ENCODE data around the gene SP9.
"Not testable (repeated sequence)": the region's sequence is repeated elsewhere in the genome, so short reads cannot be mapped to it uniquely, and the experiment has no call there.

The SP9 gene

DNA sequence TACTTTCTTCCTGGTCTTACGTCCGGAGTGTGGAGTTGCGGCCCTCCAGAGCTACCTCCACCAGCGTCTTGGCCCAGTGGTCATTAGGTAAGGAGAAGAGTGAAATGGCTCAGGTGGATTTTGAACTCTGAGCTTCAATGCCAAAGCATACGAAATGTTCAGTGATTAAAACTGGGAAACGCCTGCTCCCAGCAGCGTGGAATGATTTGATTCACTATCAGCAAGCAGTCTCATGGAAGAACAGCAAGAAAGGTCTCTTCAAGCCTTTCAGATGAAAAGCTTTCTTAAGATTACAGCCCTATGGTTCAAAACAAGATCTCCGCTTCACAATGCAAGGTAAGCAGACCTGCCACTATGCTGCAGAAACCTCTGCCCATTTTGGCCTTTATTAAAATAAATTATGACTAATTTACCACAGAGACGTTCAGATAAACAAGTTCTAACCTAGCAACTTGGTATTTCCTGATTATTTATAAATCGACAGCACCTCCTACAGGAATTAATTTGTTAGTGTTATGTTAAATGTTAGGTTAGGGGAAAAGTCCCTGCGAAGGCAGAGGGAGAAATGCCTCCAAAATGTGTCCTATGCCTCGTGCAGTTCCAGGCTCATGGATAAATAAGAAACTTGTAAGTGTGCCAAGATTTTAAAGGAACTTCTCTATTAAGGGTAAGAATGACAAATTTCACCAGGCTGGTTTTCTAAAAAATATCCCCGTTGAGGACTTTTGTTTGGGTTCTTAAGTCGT lies 10.1 kb downstream of the SP9 start:
- DNase-seq (ENCODE audit: low spot score) = no peak

DNA sequence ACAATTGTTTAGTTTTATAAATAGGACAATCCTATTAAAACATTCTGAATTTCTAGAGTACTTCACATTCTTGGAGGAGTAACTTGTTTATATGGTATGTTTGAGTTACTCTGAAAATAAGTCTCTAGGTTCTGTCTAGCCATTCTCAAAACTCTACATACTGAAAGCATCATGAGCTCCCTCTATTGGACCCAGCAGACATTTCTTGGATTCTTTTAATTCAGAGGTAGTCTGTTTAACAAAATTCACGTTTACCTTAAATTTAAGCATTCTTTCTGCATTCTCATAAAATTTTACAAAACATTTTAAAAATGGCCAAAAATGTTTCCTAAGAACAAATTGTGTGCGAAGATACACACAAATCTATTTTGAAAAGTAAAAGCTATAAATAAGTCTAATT lies 15.3 kb downstream of the SP9 start:
- peak; percentile 17 for DNase-seq (ENCODE audit: low spot score)

DNA sequence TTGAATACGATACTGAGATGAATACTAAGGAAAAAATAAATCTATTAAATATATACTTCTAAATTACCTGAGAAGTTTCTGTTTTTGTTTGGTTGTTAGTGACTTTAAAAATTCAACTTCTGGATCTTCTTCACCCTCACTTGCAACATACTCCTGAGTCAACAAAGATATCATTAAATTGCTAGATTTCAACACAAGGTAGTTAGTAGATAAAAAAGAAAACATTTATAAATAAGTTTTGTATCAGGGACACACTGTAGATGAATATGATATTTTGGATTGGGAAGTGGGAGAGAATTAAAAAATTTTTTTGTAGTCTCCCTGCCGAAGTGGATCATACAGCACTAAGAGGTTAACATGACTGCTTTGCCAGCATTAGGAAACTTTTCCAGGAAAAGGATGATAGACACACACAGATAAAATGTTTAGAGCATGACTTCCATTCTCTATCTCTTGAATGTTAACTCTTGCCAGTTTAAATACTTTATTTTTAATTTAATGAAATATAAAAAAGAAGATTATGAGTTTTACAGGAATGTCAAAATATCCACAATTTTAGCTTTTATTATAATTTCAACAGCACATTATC lies 15.9 kb downstream of the SP9 start:
- DNase-seq (ENCODE audit: low spot score) = no peak

DNA sequence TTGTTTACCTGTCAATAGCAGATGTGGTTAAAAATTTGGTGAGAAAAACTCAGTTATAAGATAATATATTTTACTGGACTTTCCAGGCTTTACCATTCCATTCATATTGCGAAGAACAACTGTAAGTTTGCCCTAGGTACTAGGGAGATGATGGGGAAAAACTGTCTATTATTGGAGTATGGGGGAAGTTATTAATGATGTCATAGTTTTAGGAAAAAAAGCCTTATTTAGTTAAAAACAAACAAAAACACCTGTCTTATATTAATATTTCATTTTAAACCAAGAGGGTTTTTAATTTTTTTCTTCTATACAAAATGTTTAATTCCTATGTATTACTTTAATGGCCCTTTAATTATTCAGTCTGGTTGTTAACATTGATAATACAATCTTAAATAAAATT lies 18.2 kb downstream of the SP9 start:
- no peak for DNase-seq (ENCODE audit: low spot score)

DNA sequence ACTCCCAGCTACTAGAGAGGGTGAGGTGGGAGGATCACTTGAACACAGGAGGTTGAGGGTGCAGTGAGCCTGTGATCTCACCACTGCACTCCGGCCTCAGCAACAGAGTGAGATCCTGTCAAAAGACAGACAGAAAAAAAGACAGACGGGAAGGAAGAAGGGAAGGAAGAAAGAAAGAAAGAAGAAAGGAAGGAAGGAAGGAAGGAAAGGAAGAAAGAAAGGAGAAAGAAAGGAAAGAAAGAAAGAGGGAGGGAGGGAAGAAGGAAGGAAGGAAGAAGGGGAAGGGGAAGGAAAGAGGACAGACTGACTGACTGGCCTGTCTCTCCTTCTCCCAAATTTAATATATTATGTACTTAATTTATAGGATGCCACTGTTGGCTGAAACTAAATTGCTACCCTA lies 21.6 kb downstream of the SP9 start:
- no peak for DNase-seq (ENCODE audit: low spot score)

DNA sequence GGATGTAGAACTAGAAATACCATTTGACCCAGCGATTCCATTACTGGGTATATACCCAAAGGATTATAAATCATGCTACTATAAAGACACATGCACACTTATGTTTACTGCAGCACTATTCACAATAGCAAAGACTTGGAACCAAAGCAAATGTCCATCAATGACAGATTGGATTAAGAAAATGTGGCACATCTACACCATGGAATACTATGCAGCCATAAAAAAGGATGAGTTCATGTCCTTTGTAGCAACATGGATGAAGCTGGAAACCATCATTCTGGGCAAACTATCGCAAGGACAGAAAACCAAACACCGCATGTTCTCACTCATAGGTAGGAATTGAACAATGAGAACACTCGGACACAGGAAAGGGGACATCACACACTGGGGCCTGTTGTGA lies 24.9 kb downstream of the SP9 start:
- not testable (repeated sequence) for DNase-seq (ENCODE audit: low spot score)

DNA sequence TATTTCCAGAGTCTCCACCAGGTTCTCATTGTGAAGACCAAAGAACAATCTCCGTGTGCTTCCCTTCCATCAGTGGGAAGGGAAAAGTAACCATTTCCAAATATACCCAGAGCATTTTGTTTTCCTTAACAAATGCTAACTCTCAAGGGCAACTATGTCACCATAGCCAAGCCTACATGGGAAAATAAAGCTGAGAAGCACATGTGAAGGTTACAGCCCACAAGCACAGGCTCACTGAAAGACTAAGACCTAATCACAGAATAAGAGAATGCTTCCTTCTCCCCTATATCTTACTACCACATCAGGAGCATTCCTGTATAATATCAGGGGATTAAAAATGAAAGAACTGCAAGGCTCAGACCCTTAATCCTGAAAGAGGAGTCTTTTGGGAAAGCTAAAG lies 28.2 kb downstream of the SP9 start:
- DNase-seq (ENCODE audit: low spot score) = no peak

DNA sequence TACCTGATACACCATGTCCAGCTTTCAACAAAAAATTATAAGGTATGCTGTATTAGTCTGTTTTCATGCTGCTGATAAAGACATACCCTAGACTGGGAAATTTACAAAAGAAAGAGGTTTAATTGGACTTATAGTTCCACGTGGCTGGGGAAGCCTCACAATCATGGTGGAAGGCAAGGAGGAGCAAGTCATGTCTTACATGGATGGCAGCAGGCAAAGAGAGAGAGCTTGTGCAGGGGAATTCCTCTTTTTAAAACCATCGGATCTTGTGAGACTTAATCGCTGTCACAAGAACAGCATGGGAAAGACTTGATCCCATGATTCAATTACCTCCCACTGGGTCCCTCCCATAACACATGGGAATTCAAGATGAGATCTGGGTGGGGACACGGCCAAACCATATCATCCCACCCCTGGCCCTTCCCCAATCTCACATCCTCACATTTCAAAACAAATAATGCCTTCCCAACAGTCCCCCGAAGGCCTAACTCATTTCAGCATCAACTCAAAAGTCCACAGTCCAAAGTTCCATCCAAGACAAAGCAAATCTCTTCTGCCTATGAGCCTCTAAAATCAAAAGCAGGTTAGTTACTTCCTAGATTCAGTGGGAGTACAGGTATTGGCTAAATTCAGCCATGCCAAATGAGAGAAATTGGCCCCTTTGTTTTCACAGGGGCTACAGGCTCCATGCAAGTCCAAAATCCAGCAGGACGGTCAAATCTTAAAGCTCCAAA lies 28.9 kb downstream of the SP9 start:
- not testable (repeated sequence) for DNase-seq (ENCODE audit: low spot score)

DNA sequence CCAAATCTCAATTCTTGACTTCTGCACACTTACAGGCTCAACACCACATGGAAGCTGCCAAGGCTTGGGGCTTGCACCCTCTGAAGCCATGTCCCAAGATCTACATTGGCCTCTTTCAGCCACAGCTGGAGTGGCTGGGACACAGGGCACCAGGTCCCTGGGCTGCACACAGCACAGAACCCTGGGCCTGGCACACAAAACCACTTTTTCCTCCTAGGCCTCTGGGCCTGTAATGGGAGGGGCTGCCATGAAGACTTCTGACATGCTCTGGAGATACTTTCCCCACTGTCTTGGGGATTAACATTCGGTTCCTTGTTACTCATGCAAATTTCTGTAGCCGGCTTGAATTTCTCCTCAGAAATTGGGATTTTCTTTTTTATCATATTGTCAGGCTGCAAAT lies 29.9 kb downstream of the SP9 start:
- DNase-seq (ENCODE audit: low spot score) = no peak

DNA sequence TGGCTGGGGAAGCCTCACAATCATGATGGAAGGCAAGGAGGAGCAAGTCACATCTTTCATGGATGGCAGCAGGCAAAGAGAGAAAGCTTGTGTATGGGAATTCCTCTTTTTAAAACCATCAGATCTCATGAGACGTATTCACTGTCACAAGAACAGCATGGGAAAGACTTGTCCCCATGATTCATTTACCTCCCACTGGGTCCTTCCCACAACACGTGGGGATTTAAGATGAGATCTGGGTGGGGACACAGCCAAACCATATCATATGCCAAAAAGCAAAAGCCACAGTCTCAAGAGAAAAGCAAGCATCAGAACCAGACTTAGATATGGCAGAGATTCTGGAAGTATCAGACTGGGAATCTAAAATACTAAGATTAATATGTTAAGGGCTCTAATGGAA lies 30.8 kb downstream of the SP9 start:
- no peak for DNase-seq (ENCODE audit: low spot score)

DNA sequence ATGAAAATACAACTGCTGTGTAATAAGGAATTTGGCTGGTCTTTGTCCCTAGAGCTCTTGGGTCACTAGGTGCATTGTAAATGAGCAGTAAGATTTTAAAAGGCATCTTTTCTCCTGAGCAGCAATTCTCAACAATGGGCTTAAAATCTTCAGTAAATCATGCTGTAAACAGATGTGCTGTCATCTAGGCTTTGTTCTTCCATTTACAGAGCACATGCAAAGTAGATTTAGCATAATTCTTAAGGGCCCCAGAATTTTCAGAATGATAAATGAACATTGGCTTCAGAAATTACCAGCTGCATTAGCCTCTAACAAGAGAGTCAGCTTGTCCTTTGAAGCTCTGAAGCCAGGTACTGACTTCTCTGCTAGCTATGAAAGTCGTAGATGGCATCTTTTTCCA lies 33.9 kb downstream of the SP9 start:
- no peak for DNase-seq (ENCODE audit: low spot score)

DNA sequence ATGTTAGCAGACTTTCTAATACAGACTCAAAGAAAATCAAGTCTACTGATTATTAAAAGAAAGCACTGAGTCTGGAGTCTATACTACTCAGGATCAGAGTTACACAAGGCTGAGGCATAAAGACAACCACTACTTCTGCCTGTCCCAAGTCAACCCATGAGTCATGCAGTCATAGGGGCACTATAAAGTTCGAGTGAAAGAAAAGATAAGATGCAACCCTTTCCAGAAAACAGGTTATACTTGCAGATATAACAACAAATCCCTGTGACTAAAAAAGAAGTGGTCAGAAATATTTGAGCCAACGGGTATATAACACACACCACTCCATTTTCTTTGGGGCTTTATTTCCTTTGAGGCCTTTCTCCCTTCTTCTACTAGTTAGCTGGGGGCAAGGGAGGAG lies 42.2 kb downstream of the SP9 start:
- no peak for DNase-seq (ENCODE audit: low spot score)

DNA sequence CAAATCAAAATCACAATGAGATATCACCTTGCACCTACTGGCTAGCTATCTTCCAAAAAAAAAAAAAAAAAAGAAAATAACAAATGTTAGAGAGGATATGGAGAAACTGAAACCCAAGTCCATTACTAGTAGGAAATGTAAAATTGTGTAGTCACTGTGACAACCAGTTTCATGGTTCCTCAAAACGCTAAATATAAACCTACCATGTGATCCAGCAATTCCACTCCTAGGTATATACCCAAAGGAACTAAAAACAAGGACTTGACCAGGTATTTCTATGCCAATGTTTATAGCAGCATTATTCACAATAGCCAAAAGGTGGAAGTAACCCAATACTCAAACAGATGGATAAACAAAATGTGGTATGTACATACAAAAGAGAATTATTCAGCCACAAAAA lies 49.0 kb downstream of the SP9 start:
- DNase-seq (ENCODE audit: low spot score) = no peak

DNA sequence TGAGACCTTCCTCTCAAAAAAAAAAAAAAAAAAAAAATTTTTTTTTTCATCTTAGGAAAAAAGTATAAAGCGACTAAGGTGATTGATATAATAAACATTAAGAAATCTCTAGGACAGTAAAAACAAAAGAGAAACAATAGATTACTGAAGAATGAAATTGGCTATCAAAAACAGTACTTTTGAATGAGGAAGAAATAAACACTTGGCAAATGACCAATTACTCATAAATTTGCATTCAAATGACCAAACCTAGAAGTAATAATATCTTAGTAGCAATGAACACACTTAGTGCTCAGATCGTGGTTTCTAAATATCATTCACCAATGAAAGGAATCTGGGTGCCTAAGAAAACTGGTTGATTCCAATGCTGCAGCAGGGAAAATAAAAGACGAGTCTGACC lies 50.4 kb downstream of the SP9 start:
- no peak for DNase-seq (ENCODE audit: low spot score)

Data from iPS-NIHi11 (cell line).